ENCODE results near the gene ZBED3.
A peak's percentile ranks its signal among the peaks of the same experiment; 100 is the strongest.

Gene ZBED3

GRCh38 chr5:77076961-77077828 lies 9.9 kb downstream of the ZBED3 start:
- peak; percentile 76 for DNase-seq

DNA sequence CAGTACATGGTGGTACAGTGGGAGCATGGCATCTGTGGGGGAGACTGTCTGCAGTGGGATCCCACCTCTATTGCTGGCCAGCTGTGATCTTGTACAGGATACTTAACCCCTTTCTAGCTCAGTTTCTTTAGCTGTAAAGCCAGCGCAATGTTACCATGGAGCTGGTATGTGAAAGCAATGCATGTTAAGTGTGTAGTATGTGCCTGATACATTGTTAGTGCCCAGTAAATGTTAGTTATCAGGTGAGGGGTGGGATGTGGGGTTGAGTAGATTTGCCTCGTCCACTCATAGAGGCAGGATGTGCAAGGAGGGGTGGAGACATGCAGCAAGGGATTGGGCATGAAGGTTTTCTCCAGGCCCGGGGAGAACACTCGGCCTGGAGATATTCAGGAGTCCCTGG lies 12.3 kb downstream of the ZBED3 start:
- DNase-seq = no peak

GRCh38 chr5:77073667-77074066 lies 13.4 kb downstream of the ZBED3 start:
- no peak for DNase-seq

- DNase-seq = no peak
These were observed 20.2 kb downstream of the ZBED3 start for GRCh38 chr5:77066823-77067442.

DNA sequence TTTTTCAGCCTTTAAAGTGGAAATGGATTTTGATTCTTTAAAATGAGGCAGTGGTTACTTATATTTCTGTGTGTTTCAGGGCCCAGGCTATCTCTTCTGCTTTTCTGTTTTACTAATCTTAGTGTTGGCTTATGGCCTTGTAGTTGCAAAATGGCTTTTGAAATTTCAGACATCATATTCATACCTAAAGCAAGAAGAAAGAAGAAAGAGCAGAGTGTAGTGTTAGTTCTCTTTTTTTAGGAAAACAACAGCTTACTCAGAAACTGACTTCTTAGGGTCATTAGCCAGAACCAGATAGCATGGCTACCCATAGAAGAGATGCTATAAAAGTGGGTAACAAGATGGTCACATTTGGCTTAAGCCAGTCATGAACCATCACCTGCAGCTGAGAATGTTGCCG lies 20.9 kb downstream of the ZBED3 start:
- no peak for DNase-seq

GRCh38 chr5:77065256-77065655 lies 21.8 kb downstream of the ZBED3 start:
- no peak for DNase-seq

- no peak for DNase-seq
These were observed 23.0 kb downstream of the ZBED3 start for GRCh38 chr5:77064040-77064439.

- DNase-seq = no peak
These were observed 40.5 kb downstream of the ZBED3 start for GRCh38 chr5:77046416-77047073.

- DNase-seq = no peak
These were observed 51.1 kb downstream of the ZBED3 start for GRCh38 chr5:77035950-77036349.

DNA sequence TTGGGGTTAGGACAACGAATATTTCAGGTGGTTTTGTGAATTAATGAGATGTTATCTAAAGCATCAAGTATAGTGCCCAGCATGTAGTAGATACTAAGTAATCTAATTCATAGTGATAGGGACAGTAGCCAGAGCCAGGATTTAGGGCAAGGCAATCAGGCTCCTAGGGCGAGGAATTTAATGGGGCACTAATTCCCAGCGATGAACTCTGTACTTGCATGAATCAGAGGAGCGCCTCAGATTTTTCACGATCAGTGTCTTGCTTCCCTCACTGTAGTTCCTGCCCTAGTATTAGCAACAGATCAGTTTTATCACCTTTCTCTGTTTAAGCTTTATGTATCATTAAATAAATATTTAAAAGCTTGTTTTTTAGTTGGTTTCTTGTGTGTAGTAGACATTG lies 53.7 kb downstream of the ZBED3 start:
- no peak for DNase-seq

DNA sequence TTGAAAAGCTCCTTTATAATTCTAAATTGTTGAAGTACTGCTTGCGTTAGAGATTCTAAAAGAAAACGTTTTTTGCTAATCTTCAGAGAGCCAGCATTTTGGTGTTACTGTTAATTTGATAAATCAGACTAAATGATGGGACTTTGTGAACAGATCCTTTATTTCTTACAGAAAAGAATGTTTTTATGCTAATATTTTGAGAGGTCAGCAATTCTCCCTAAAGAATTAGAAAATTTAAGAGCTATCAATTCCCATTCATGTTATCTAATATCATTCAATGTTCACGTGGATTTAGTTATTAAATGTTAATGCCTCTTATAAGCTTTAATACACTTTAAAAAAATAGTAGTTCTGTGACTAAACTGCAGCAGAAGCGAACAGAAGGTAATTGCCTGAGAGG lies 54.5 kb downstream of the ZBED3 start:
- DNase-seq = no peak

GRCh38 chr5:77031891-77032290 lies 55.2 kb downstream of the ZBED3 start:
- no peak for DNase-seq

DNA sequence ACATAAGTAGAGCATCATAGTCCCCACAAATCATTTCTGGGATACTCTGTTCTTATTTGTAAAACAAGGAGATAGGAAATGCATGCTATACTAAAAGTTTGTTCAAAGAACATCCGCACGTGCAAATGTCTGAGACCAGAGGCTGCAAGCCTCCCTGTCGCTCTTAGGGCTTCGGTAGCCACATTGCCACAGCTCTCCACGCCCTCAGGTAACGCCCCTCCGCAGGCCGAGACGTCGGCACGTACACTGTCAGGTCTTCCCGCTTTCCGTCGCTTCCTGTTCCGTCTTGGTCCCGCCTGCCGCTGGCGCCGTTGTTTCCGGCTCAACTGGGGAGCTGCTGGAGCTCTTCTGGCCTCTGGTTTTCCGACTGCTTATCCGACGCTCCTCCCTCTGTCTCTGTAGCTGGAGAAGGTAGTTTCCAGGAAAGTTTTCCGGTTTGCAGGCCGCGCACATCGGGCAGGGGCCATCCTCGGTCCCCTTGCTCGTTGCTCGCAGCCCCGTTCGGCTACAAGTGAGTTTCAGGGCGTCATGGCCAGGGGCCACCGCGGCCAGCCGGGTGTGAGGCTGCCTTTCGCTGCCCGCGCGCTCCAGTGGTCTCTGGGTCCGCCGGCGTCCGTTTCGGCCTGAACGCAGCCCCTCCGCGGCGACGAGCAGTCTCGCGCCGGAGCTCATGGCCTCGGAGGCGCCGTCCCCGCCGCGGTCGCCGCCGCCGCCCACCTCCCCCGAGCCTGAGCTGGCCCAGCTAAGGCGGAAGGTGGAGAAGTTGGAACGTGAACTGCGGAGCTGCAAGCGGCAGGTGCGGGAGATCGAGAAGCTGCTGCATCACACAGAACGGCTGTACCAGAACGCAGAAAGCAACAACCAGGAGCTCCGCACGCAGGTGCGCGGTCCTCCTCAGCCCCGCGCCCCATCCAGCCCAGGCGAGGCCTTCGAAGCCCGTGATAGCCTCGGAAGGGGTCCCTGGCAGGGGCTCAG lies 56.7 kb downstream of the ZBED3 start, which contains the start of gene AGGF1:
Gene AGGF1 (plus strand): TSS at position 308 of the 975 bp plus-strand sequence. CDS start 363 bp downstream, at position 671.
- peak; percentile 96 for DNase-seq

DNA sequence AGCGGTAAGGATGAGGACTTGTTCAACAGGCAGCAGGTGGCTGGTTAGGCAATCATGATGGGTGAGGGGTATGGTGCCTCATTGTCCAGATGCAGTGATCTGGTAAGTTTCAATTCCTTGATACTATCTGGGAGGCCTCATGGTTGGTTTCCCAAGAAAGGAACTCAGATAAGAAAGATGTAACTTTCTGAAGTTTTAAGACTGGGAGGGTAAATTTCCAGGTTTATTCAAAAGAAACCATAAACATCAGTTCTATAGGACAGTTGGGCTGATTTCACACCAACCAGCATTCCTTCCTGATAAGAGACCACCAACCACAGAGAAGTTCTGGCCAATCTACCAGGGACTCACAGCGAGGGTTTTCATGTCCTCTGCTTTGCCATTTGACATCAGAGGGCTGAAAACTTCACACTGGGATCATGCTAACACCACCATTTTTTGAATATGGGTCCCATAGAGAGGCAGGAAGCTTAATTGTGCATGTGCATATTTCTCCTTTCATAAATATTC lies 57.7 kb downstream of the ZBED3 start:
- DNase-seq = no peak

GRCh38 chr5:77028631-77029375 lies 58.3 kb downstream of the ZBED3 start:
- no peak for DNase-seq

GRCh38 chr5:77024490-77024889 lies 62.6 kb downstream of the ZBED3 start:
- DNase-seq = no peak

DNA sequence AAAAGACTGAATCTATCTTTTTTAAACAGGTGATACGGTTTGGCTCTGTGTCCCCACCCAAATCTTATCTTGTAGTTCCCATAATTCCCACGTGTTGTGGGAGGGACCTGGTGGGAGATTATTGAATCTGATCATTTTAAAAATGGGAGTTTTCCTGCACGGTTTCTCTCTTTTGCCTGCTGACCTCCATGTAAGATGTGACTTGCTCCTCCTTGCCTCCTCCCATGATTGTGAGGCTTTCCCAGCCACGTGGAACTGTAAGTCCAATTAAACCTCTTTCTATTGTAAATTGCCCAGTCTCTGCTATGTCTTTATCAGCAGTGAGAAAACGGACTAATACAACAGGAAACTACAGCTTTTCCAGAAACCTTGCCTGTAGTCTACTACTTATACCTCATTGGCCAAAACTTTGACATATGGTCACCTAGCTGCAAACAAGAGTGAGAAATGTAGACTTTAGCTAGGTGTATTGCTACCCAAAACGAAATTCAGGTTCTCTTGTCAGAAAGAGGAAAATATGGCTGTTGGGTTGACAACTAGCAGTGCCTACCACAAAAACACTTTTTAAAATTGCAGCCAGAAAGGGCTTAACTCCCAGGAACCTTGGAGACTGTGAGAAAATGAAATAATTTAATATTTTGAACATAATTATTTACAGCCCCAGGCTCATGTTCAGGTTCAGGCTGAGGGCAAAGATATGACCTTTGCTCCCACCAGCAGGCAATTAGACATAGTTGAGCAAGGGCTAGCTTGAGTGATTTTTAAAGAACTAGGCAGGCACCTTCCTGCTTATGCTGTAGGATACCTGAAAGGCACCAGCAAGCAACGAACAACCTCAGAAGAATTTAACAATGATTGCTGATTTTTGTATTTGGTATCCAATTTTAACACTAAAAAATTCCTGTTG lies 64.3 kb downstream of the ZBED3 start:
- DNase-seq = no peak

Measured in stimulated activated CD4-positive, alpha-beta T cell treated with anti-CD3 and anti-CD28 coated beads, Interleukin-15, amount 100 ng/mL, for 24 hours (primary cell).